CD14-positive monocyte (primary cell): ENCODE measurements around the gene CA4. TPM values are rescaled to one million over a fixed set of nuclear protein-coding genes. Genes with fewer than 3 reads are reported as not detected.
"Not testable (repeated sequence)": the region's sequence is repeated elsewhere in the genome, so short reads cannot be mapped to it uniquely, and the experiment has no call there.

Source experiments
- DNase-seq, 3 donors: peaks; one replicate each; pipeline ENCODE4 v3.0.0-alpha.2; 2011 to 2022
- H2AFZ ChIP-seq: 2 replicates; pipeline ENCODE4 v1.6.0; 2012; ENCODE audit warnings: mild to moderate bottlenecking, low read depth, low read length, inconsistent platforms; ENCODE audit not compliant: insufficient read depth, poor library complexity, severe bottlenecking
- H3K27ac ChIP-seq, 2 donors: 1 replicate in 1 of 2; 2 replicates in 1 of 2; pipeline ENCODE4 v1.5.1; 2012 to 2013; ENCODE audit warnings: low read length in 2 of 2, control low read depth in 1 of 2, inconsistent platforms in 1 of 2, low read depth in 1 of 2, mild to moderate bottlenecking in 1 of 2
- H3K27me3 ChIP-seq, 2 donors: one replicate each; pipeline versions ENCODE4 v1.6.0 to v1.6.1; 2011 to 2013; ENCODE audit warnings: low read length in 2 of 2; ENCODE audit not compliant: control insufficient read depth in 2 of 2, insufficient read depth in 2 of 2
- H3K36me3 ChIP-seq, 2 donors: replicated peaks in 1 of 2; 1 replicate in 1 of 2; 2 replicates in 1 of 2; pipeline versions ENCODE4 v1.5.1 to v1.6.1; 2012 to 2013; ENCODE audit warnings: low read length in 2 of 2, control low read depth in 1 of 2, inconsistent platforms in 1 of 2, mild to moderate bottlenecking in 1 of 2; ENCODE audit not compliant: insufficient read depth in 2 of 2, control insufficient read depth in 1 of 2
- H3K4me1 ChIP-seq, 2 donors: 1 replicate in 1 of 2; 2 replicates in 1 of 2; pipeline versions ENCODE4 v1.5.1 to v1.6.1; 2012 to 2013; ENCODE audit warnings: low read length in 2 of 2, control low read depth in 1 of 2, inconsistent platforms in 1 of 2, mild to moderate bottlenecking in 1 of 2, moderate library complexity in 1 of 2; ENCODE audit not compliant: insufficient read depth in 2 of 2, control insufficient read depth in 1 of 2
- H3K4me2 ChIP-seq: replicated peaks from 2 replicates; pipeline ENCODE3; 2012; ENCODE audit warnings: low read length, moderate library complexity, mild to moderate bottlenecking; ENCODE audit not compliant: poor library complexity, severe bottlenecking; ENCODE audit errors: extremely low read depth
- H3K4me3 ChIP-seq, 3 experiments: fragments of 200-600 bp in 1 of 3; sonication (generic) in 1 of 3; replicated peaks in 1 of 3; 1 replicate in 2 of 3; 2 replicates in 1 of 3; pipeline ENCODE4 v1.5.1; 2011 to 2013; ENCODE audit warnings: low read length in 3 of 3, mild to moderate bottlenecking in 3 of 3, control low read depth in 2 of 3, low read depth in 2 of 3, inconsistent platforms in 1 of 3, moderate library complexity in 1 of 3
- H3K79me2 ChIP-seq: 2 replicates; pipeline ENCODE4 v1.6.0; 2012; ENCODE audit warnings: mild to moderate bottlenecking, control low read depth, inconsistent platforms, low read length, moderate library complexity; ENCODE audit not compliant: insufficient read depth
- H3K9ac ChIP-seq: 2 replicates; pipeline ENCODE4 v1.6.0; 2017; ENCODE audit warnings: low read length, mild to moderate bottlenecking; ENCODE audit not compliant: insufficient read depth, poor library complexity, severe bottlenecking
- H3K9me3 ChIP-seq, 2 donors: replicated peaks in 1 of 2; 1 replicate in 1 of 2; 2 replicates in 1 of 2; pipeline versions ENCODE4 v1.5.1 to v1.6.1; 2012 to 2013; ENCODE audit warnings: low read length in 2 of 2, control low read depth in 1 of 2; ENCODE audit not compliant: control insufficient read depth in 1 of 2, insufficient read depth in 1 of 2
- H4K20me1 ChIP-seq: 2 replicates; pipeline ENCODE4 v1.6.0; 2012; ENCODE audit warnings: mild to moderate bottlenecking, low read length, control low read depth, moderate library complexity; ENCODE audit not compliant: insufficient read depth
- H3K27ac Mint-ChIP-seq, 7 donors: one replicate each; pipeline ENCODE4 v1.8.0; 2020; ENCODE audit warnings: mild to moderate bottlenecking in 7 of 7, mixed read lengths in 7 of 7, moderate library complexity in 6 of 7, inconsistent platforms in 2 of 7
- H3K27me3 Mint-ChIP-seq, 3 donors: one replicate each; pipeline ENCODE4 v1.8.0; 2021 to 2022; ENCODE audit warnings: low read depth in 3 of 3, mild to moderate bottlenecking in 3 of 3, mixed read lengths in 3 of 3, moderate library complexity in 3 of 3, inconsistent platforms in 1 of 3
- H3K36me3 Mint-ChIP-seq, 2 donors: one replicate each; pipeline ENCODE4 v1.8.0; 2020; ENCODE audit warnings: mixed read lengths in 2 of 2, inconsistent platforms in 1 of 2, mild to moderate bottlenecking in 1 of 2
- H3K4me1 Mint-ChIP-seq: one replicate; pipeline ENCODE4 v1.8.0; 2020; ENCODE audit warnings: mild to moderate bottlenecking, mixed read lengths
- H3K4me3 Mint-ChIP-seq, 2 donors: one replicate each; pipeline ENCODE4 v1.8.0; 2020; ENCODE audit warnings: mild to moderate bottlenecking in 2 of 2, mixed read lengths in 2 of 2, moderate library complexity in 1 of 2
- H3K9me3 Mint-ChIP-seq, 7 donors: one replicate each; pipeline ENCODE4 v1.8.0; 2020 to 2022; ENCODE audit warnings: mixed read lengths in 7 of 7, mild to moderate bottlenecking in 6 of 7, moderate library complexity in 6 of 7, inconsistent platforms in 2 of 7
- WGBS: methylation state at CpG from one replicate; pipeline ENCODE4 v1.1.5; 2013; ENCODE audit warnings: missing lambda C conversion rate; ENCODE audit not compliant: insufficient coverage; 5-methylcytosine and 5-hydroxymethylcytosine counted together
- intact Hi-C, 2 donors: fragments of 100-400 bp; cut with micrococcal nuclease; formaldehyde crosslinking; loops; one replicate each; pipeline versions ENCODE4 v1.15.0 to v1.15.1; 2023
- polyA plus RNA-seq, 3 donors: library from polyadenylated mRNA; depleted of rRNA in 1 of 3; unstranded in 2 of 3; stranded (reverse) in 1 of 3; fragments of 300-500 nt in 2 of 3; fragments of >200 nt in 1 of 3; fragmentation: Illumina TruSeq in 2 of 3; gene quantifications; 1 replicate in 2 of 3; 2 replicates in 1 of 3; pipeline ENCODE4 v1.2.3, GENCODE V29; 2012 to 2021

The CA4 gene
- polyA plus RNA-seq, 3 donors = not detected

- H3K4me1 ChIP-seq, H3K27me3 ChIP-seq, H3K79me2 ChIP-seq, H3K9me3 ChIP-seq, DNase-seq, H3K9ac ChIP-seq, H3K27me3 Mint-ChIP-seq, H3K4me3 ChIP-seq, H3K27ac ChIP-seq, H3K4me1 Mint-ChIP-seq, H4K20me1 ChIP-seq, H3K27ac Mint-ChIP-seq, H3K4me2 ChIP-seq, H3K4me3 Mint-ChIP-seq, H2AFZ ChIP-seq, H3K9me3 Mint-ChIP-seq, intact Hi-C loops: not testable (repeated sequence)
- peaks cover 73 to 89% of the 10 kb centered on the region in 2 donors for H3K36me3 Mint-ChIP-seq
- WGBS = no CpG with 5 or more reads among the region's 1 CpG
- peaks cover 69 to 91% of the 10 kb centered on the region in 2 donors for H3K36me3 ChIP-seq
Measured at GRCh38 chr17:60180380-60180779, 30.6 kb downstream of the CA4 start.

DNA sequence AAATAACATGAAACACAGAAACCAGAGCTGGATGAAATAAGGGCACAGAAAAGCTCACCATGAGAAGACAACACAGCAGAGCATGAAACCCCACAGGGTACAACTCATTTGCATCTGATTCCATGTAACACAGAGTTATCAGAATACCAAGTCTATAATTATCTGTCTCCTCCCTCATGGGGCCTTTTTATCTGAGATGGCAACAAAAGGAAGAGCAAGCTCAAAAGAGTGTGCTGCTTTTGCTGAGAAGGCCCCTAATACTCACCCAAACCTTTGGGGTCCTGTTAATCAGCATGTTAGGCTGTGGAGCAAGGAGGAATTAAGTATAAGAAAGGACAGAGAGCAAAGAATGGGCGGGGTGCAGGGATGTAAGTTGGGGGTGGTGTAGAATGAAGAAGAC is 36.6 kb downstream of the CA4 start:
- Histone ChIP-seq H4K20me1 (peaks cover 22% of the 10 kb centered on the region), H3K4me1 (peaks cover 12 to 31% of the 10 kb centered on the region in 2 donors), H3K36me3 (peaks cover 65 to 81% of the 10 kb centered on the region in 2 donors), H3K27ac (peak overlapping the region in 1 of 2 donors; percentile 58)
- H3K79me2 ChIP-seq, H3K9me3 ChIP-seq, intact Hi-C loops, H3K4me2 ChIP-seq, H3K27me3 Mint-ChIP-seq, H3K9ac ChIP-seq, H3K4me3 ChIP-seq, H2AFZ ChIP-seq, H3K9me3 Mint-ChIP-seq, H3K4me3 Mint-ChIP-seq, DNase-seq, H3K27me3 ChIP-seq: not testable (repeated sequence)
- no CpG with 5 or more reads among the region's 1 CpG for WGBS
- Mint-ChIP-seq H3K36me3 (peaks cover 68 to 82% of the 10 kb centered on the region in 2 donors), H3K27ac (peak overlapping the region in 6 of 7 donors; percentile 39 to 85 (median 72)), H3K4me1 (peaks cover 29% of the 10 kb centered on the region)

DNA sequence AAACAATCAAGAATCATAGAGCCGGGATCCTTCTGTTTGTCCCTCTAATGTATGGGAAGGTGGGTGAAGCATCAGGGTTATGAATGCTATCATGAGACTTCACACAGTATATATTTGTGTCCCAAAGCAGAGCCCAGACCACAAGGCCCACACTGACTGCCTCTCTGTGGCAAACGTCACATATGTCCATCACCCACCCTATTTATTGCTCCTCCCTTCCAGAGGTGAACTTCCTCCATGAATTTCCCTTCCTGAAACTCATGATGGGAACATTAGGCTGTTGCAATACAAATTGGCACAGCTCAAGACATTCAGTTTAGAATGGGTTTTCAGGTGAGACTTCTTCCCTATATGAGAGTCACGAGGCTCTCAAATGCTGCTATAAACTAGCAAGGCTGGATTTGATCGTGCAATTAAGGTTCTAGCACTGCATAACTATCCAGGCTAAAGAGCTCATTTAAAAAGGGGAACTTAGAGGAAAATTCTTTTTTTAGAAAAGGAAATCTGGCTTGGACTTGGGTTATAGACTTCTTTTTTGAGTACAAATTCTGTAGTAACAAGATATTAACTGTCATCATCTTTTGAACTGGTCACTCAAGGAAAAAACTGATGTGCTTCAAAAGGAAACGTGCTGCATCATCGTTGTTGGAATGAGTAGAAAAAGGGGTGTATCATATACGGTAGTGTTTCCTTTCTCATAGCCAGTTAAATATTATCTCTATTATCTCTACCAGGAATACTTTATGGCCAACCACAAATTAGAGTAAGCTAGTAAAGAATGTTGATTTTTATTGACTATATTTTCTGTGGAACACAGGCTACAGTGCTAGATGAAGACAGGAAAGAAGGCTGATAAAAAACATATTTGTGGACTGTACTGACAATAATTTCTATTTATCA is 37.3 kb downstream of the CA4 start:
- H3K4me3 Mint-ChIP-seq, H3K9me3 ChIP-seq, H3K27me3 ChIP-seq, H3K4me3 ChIP-seq, H3K4me2 ChIP-seq, H3K27me3 Mint-ChIP-seq, H3K9ac ChIP-seq, H2AFZ ChIP-seq, H3K9me3 Mint-ChIP-seq, H3K79me2 ChIP-seq, intact Hi-C loops, DNase-seq: not testable (repeated sequence)
- peaks cover 67 to 82% of the 10 kb centered on the region in 2 donors for H3K36me3 Mint-ChIP-seq
- H3K36me3 ChIP-seq = peaks cover 67 to 81% of the 10 kb centered on the region in 2 donors
- H3K27ac Mint-ChIP-seq = peak overlapping the region; percentile 12 to 85 (median 63)
- peak overlapping the region in 1 of 2 donors; percentile 58 for H3K27ac ChIP-seq
- WGBS = 0% methylated on average over 1 of the region's 7 CpGs
- peaks cover 22% of the 10 kb centered on the region for H4K20me1 ChIP-seq
- H3K4me1 Mint-ChIP-seq = peaks cover 29% of the 10 kb centered on the region
- peaks cover 12 to 31% of the 10 kb centered on the region in 2 donors for H3K4me1 ChIP-seq
